ENCODE measurements around the gene IPO9.

- TF ChIP-seq POLR2A (IDR thresholded peaks at IDR 0.05): no peak
- TF ChIP-seq POLR2AphosphoS5 (IDR thresholded peaks at IDR 0.05): peak; percentile 28
- TF ChIP-seq CTCF (IDR thresholded peaks at IDR 0.05): no peak
Measured at GRCh38 chr1:201896951-201897391, 68.0 kb downstream of the IPO9 start.

Measured in prostate gland (tissue), 2 donors.